SKM-1 (cell line): ENCODE measurements around the gene PWWP2B.

Source experiments
- DNase-seq: peaks from one replicate; lab custom pipeline; 2025; ENCODE audit not compliant: unreplicated experiment; lab: John Stamatoyannopoulos, UW

PWWP2B gene

GRCh38 chr10:132455986-132456847 is 59.2 kb downstream of the PWWP2B start:
- DNase-seq, result no peak

- DNase-seq, result no peak
Observed at GRCh38 chr10:132456881-132457280, 59.9 kb downstream of the PWWP2B start.

- no peak for DNase-seq
Observed at GRCh38 chr10:132457328-132458070, 60.5 kb downstream of the PWWP2B start.

GRCh38 chr10:132458071-132458585 is 61.1 kb downstream of the PWWP2B start:
- DNase-seq, result no peak

- no peak for DNase-seq
Observed at GRCh38 chr10:132458586-132459300, 61.7 kb downstream of the PWWP2B start.

GRCh38 chr10:132459301-132460003 is 62.5 kb downstream of the PWWP2B start:
- DNase-seq, result no peak

GRCh38 chr10:132460071-132460470 is 63.1 kb downstream of the PWWP2B start:
- DNase-seq, result no peak

GRCh38 chr10:132460691-132461090 is 63.7 kb downstream of the PWWP2B start:
- no peak for DNase-seq

- DNase-seq, result no peak
Observed at GRCh38 chr10:132461103-132461682, 64.2 kb downstream of the PWWP2B start.

GRCh38 chr10:132461683-132462231 is 64.8 kb downstream of the PWWP2B start:
- DNase-seq, result no peak

- no peak for DNase-seq
Observed at GRCh38 chr10:132462463-132463332, 65.7 kb downstream of the PWWP2B start.

GRCh38 chr10:132463333-132464255 is 66.6 kb downstream of the PWWP2B start:
- no peak for DNase-seq

- DNase-seq, result no peak
Observed at GRCh38 chr10:132464256-132465192, 67.5 kb downstream of the PWWP2B start.

GRCh38 chr10:132465193-132465888 is 68.3 kb downstream of the PWWP2B start:
- no peak for DNase-seq

- DNase-seq, result no peak
Observed at GRCh38 chr10:132465889-132466519, 69.0 kb downstream of the PWWP2B start.
